ENCODE measurements around the gene KIF4A. TPM values are rescaled to one million over a fixed set of nuclear protein-coding genes. Genes with fewer than 3 reads are reported as not detected.
"Not testable (repeated sequence)": the region's sequence is repeated elsewhere in the genome, so short reads cannot be mapped to it uniquely, and the experiment has no call there.

Gene KIF4A
- total RNA-seq, 1 donor from 2014 or later, result 0.75 TPM

DNA sequence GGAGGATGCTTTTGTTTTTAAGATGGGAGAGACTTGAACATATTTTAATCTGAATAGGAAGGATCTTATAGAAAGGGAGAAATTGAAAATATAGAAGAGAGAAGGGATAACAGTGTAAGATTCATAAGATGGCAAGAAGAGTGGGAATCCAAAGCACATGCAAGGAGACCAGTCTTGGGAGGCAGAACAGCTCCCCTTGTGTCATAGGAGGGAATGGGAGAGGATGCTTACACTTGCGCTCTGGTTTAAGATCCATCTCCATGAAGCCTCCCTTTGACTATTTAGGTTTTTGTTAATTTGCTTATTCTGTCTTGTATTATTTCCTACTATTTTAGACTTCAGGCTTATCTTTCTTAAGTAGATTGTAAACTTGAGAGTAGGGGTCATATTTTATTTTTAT, 42.7 kb downstream of the KIF4A start:
- intact Hi-C loops (cut with DNase I), result no loop called here

DNA sequence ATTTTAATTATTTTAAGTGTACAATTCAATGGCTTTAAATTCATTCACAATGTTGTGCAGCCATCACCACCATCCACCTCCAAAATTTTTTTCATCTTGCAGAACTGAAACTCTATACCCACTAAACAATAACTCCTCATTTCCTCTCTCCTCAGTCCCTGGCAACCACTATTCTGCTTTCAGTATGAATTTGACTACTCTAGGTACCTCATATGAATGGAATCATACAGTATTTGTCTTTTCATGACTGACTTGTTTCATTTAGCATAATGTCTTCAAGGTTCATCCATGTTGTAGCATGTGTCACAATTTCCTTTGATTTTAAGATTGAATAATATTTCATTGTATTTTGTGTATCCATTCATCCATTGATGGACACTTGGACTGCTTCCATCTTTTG, 46.9 kb downstream of the KIF4A start:
- H3K27ac ChIP-seq, result no peak overlapping the region
- no peaks in the 10 kb centered on the region for H3K27me3 ChIP-seq
- no peaks in the 10 kb centered on the region for H3K9me3 ChIP-seq
- intact Hi-C loops (cut with DNase I), result no loop called here
- DNase-seq, result no peak
- TF ChIP-seq, protein P1, sequence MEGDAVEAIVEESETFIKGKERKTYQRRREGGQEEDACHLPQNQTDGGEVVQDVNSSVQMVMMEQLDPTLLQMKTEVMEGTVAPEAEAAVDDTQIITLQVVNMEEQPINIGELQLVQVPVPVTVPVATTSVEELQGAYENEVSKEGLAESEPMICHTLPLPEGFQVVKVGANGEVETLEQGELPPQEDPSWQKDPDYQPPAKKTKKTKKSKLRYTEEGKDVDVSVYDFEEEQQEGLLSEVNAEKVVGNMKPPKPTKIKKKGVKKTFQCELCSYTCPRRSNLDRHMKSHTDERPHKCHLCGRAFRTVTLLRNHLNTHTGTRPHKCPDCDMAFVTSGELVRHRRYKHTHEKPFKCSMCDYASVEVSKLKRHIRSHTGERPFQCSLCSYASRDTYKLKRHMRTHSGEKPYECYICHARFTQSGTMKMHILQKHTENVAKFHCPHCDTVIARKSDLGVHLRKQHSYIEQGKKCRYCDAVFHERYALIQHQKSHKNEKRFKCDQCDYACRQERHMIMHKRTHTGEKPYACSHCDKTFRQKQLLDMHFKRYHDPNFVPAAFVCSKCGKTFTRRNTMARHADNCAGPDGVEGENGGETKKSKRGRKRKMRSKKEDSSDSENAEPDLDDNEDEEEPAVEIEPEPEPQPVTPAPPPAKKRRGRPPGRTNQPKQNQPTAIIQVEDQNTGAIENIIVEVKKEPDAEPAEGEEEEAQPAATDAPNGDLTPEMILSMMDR (IDR thresholded peaks at IDR 0.05), result no peak
- H3K36me3 ChIP-seq, result no peaks in the 10 kb centered on the region
- ATAC-seq, result no peak
- no peaks in the 10 kb centered on the region for H3K4me1 ChIP-seq
- no peak overlapping the region for H3K4me3 ChIP-seq

More for the DNA sequence above, 42.7 kb downstream of the KIF4A start:
- ATAC-seq, result no peak
- no peaks in the 10 kb centered on the region for H3K9me3 ChIP-seq
- no peak overlapping the region for H3K27ac ChIP-seq
- TF ChIP-seq, protein P1 (IDR thresholded peaks at IDR 0.05), result no peak
- no peaks in the 10 kb centered on the region for H3K36me3 ChIP-seq
- DNase-seq, result no peak
- H3K4me1 ChIP-seq, result no peaks in the 10 kb centered on the region
- H3K27me3 ChIP-seq, result no peaks in the 10 kb centered on the region
- no peak overlapping the region for H3K4me3 ChIP-seq

DNA sequence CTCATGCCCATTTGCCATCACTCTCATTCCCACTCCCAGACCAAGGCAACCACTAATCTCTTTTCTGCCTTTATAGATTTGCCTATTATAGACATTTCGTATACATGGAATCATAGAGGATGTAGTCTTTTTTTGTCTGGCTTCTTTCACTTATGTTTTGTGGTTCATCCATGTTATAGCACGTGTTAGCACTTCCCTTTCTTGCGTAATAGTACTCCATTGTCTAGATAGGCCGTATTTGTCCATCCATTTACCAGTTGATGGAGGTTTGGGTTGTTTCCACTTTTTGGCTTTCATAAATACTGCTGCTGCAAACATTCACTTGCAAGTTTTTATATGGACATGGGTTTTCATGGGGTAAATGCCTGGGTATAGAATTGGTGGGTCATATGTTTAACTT, 48.4 kb downstream of the KIF4A start:
- no peak overlapping the region for H3K27ac ChIP-seq
- H3K9me3 ChIP-seq, result no peaks in the 10 kb centered on the region
- H3K4me1 ChIP-seq, result no peaks in the 10 kb centered on the region
- ATAC-seq (no peak), DNase-seq (no peak)
- no peaks in the 10 kb centered on the region for H3K36me3 ChIP-seq
- no peak overlapping the region for H3K4me3 ChIP-seq
- intact Hi-C loops (cut with DNase I), result no loop called here
- no peaks in the 10 kb centered on the region for H3K27me3 ChIP-seq
- TF ChIP-seq, protein P1 (IDR thresholded peaks at IDR 0.05), result no peak

DNA sequence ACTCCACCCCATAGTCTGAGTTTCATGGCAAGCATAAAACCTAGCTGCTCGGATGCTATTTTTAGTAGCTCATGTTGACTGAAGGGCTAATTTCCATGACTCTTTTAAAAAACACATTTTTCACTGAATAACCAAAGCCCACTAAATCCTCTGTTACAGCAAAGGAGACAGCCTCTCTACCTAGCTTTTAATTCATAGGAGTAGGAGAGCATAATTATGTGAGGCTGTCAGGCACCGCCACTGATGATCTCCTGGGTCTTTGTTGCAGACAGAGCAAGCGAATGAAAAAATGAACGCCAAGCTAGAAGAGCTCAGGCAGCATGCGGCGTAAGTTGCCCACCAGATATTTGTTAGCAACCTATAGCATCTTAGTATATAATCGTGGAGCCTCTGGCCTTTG, 53.5 kb downstream of the KIF4A start:
- H3K4me1 ChIP-seq, result no peaks in the 10 kb centered on the region
- TF ChIP-seq, protein P1 (IDR thresholded peaks at IDR 0.05), result no peak
- no peaks in the 10 kb centered on the region for H3K27me3 ChIP-seq
- no peak overlapping the region for H3K27ac ChIP-seq
- no peaks in the 10 kb centered on the region for H3K9me3 ChIP-seq
- no peak for DNase-seq
- no peak overlapping the region for H3K4me3 ChIP-seq
- intact Hi-C loops (cut with DNase I), result no loop called here
- ATAC-seq, result no peak
- no peaks in the 10 kb centered on the region for H3K36me3 ChIP-seq

DNA sequence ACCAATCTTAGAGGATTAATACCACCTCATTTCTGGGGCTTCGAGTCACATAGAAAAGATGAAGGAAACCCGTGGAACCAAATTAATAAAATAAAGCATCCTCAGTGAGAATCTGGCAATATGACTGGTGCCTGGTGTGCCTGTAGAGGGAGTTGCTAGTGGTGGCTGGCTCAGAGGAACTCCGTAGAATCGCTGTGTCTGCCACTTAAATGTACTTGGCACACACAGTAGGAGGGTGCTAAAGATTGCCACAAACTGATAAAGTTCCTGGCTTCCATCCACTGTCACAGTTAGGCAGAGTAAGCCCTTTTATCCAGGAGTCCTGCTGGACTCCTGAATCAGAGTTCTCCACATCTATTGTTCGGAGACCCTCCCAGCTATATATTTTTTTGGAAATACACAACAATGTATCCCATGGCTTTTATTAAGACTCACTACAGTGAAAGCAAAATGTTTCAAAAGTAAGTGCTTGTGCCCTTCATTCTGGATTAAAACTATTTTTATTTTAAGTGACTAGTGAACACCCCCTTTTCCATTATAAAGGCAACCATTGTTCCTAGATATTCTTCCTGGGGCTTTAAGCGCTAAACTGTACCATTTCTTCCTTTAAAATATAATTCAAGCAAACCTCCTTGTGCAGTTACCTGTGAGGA, 56.6 kb downstream of the KIF4A start:
- intact Hi-C loops (cut with DNase I), result no loop called here
- ATAC-seq, result no peak
- no peaks in the 10 kb centered on the region for H3K9me3 ChIP-seq

DNA sequence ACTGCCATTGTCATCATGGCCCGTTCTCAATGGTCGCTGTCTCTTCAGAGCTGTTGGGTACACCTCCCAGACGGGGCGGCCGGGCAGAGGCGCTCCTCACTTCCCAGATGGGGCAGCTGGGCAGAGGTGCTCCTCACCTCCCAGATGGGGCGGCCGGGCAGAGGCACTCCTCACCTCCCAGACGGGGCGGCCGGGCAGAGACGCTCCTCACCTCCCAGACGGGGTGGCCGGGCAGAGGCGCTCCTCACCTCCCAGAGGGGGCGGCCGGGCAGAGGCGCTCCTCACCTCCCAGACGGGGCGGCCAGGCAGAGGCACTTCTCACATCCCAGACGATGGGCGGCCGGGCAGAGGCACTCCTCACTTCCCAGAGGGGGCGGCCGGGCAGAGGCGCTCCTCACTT, 58.9 kb downstream of the KIF4A start:
- ATAC-seq; H3K9me3 ChIP-seq; H3K27ac ChIP-seq; H3K27me3 ChIP-seq; DNase-seq; intact Hi-C loops (cut with DNase I); H3K36me3 ChIP-seq; H3K4me1 ChIP-seq; H3K4me3 ChIP-seq: not testable (repeated sequence)

More for the DNA sequence above, 56.6 kb downstream of the KIF4A start:
- Histone ChIP-seq H3K4me3 (no peak overlapping the region), H3K36me3 (no peaks in the 10 kb centered on the region), H3K27me3 (no peaks in the 10 kb centered on the region), H3K27ac (no peak overlapping the region), H3K4me1 (no peaks in the 10 kb centered on the region)
- DNase-seq, result no peak
- TF ChIP-seq, protein P1 (IDR thresholded peaks at IDR 0.05), result no peak

DNA sequence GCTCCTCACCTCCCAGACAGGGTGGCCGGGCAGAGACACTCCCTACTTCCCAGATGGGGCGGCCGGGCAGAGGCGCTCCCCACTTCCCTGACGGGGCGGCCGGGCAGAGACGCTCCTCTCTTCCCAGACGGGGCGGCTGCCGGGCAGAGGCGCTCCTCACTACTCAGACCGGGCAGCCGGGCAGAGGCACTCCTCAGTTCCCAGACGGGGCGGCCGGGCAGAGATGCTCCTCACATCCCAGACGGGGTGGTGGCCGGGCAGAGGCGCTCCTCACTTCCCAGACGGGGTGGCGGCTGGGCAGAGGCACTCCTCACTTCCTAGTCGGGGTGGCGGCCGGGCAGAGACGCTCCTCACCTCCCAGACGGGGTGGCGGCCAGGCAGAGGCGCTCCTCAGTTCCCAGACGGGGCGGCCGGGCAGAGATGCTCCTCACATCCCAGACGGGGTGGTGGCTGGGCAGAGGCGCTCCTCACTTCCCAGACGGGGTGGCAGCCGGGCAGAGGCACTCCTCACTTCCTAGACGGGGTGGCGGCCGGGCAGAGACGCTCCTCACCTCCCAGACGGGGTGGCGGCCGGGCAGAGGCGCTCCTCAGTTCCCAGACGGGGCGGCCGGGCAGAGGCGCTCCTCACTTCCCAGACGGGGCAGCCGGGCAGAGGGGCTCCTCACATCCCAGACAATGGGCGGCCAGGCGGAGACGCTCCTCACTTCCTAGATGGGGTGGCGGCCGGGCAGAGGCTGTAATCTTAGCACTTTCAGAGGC, 59.6 kb downstream of the KIF4A start:
- intact Hi-C loops (cut with DNase I); H3K9me3 ChIP-seq; H3K27ac ChIP-seq; H3K27me3 ChIP-seq; H3K4me1 ChIP-seq; H3K36me3 ChIP-seq; ATAC-seq; DNase-seq; H3K4me3 ChIP-seq: not testable (repeated sequence)

Measured in upper lobe of right lung (tissue), 1 donor.